ENCODE results near the gene PIK3C2G. TPM values are rescaled to one million over a fixed set of nuclear protein-coding genes. Genes with fewer than 3 reads are reported as not detected.
A peak's percentile ranks its signal among the peaks of the same experiment; 100 is the strongest.

Gene PIK3C2G
- total and polyA plus RNA-seq, 2 experiments from 2014 or later, result not detected

DNA sequence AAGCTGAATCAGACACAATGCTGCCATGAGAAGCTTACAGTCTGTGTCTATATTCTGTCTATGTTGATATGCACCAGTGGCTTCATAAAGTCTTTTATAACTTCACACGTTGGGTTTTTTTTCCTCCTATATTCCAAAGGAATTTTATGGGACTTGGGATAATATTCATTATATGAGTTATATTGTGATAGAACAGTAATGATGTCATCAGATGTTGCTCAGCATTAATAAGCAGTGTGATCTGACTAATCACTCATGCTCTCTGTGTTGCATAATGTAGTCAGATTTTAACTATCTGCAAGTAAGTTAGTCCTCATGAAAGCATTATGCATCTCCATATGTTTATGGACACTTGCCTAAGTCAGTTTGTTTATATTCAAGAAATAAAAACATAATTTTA lies 316.9 kb downstream of the PIK3C2G start:
- H3K4me2 ChIP-seq (ENCODE audit: unreplicated experiment), result peak overlapping the region; percentile 2
- WGBS, 2 experiments (ENCODE audit: low coverage in 1 of 2, low lambda C conversion rate in 2 of 2, missing lambda C conversion rate in 2 of 2), result 38 to 48% methylated on average over 1 of the region's 1 CpG
- no peak for TF ChIP-seq EZH2phosphoT487 (IDR thresholded peaks at IDR 0.05; ENCODE audit: insufficient read depth, low read depth)
- no peak for TF ChIP-seq EZH2 (IDR thresholded peaks at IDR 0.05; ENCODE audit: insufficient read depth, poor library complexity, severe bottlenecking)
- H3K4me3 ChIP-seq, result no peak overlapping the region
- no peaks in the 10 kb centered on the region for H4K20me1 ChIP-seq (ENCODE audit: insufficient read depth)
- H3K9ac ChIP-seq, result no peak overlapping the region
- no peak overlapping the region for H2AFZ ChIP-seq
- no peaks in the 10 kb centered on the region for H3K9me2 ChIP-seq (ENCODE audit: insufficient read depth)
- no peaks in the 10 kb centered on the region for H3K36me3 ChIP-seq (ENCODE audit: low read depth)
- in situ Hi-C loops (cut with MboI), result no loop called here
- DNase-seq, result peak; percentile 83
- H3F3A ChIP-seq (ENCODE audit: insufficient read depth), result peaks cover 17% of the 10 kb centered on the region
- no peaks in the 10 kb centered on the region for H3K79me2 ChIP-seq (ENCODE audit: insufficient read depth)
- H3K4me1 ChIP-seq (ENCODE audit: insufficient read depth), result peaks cover 25% of the 10 kb centered on the region
- no peak overlapping the region for H3K27ac ChIP-seq
- H3K9me3 ChIP-seq (ENCODE audit: low read depth), result no peaks in the 10 kb centered on the region
- H3K27me3 ChIP-seq (replicated peaks; ENCODE audit: insufficient read depth), result no peaks in the 10 kb centered on the region

- no peaks in the 10 kb centered on the region for H4K20me1 ChIP-seq (ENCODE audit: insufficient read depth)
- no peak overlapping the region for H3K4me2 ChIP-seq (ENCODE audit: unreplicated experiment)
- no peak overlapping the region for H3K27ac ChIP-seq
- DNase-seq, result peak; percentile 23
- WGBS, 2 experiments (ENCODE audit: low coverage in 1 of 2, low lambda C conversion rate in 2 of 2, missing lambda C conversion rate in 2 of 2), result 14 to 19% methylated on average over 3 of the region's 3 CpGs
- H3K36me3 ChIP-seq (ENCODE audit: low read depth), result no peaks in the 10 kb centered on the region
- peaks cover 25% of the 10 kb centered on the region for H3K4me1 ChIP-seq (ENCODE audit: insufficient read depth)
- H3K27me3 ChIP-seq (replicated peaks; ENCODE audit: insufficient read depth), result no peaks in the 10 kb centered on the region
- in situ Hi-C loops (cut with MboI), result no loop called here
- H3K79me2 ChIP-seq (ENCODE audit: insufficient read depth), result no peaks in the 10 kb centered on the region
- H3K9me3 ChIP-seq (ENCODE audit: low read depth), result no peaks in the 10 kb centered on the region
- H3K9ac ChIP-seq, result no peak overlapping the region
- TF ChIP-seq EZH2 (IDR thresholded peaks at IDR 0.05; ENCODE audit: insufficient read depth, poor library complexity, severe bottlenecking) (no peak), EZH2phosphoT487 (IDR thresholded peaks at IDR 0.05; ENCODE audit: insufficient read depth, low read depth) (no peak)
- H3K9me2 ChIP-seq (ENCODE audit: insufficient read depth), result no peaks in the 10 kb centered on the region
- H2AFZ ChIP-seq, result no peak overlapping the region
- H3F3A ChIP-seq (ENCODE audit: insufficient read depth), result peaks cover 17% of the 10 kb centered on the region
- no peak overlapping the region for H3K4me3 ChIP-seq
These were observed 319.0 kb downstream of the PIK3C2G start for GRCh38 chr12:18580291-18580690.

GRCh38 chr12:18580706-18581105 lies 319.4 kb downstream of the PIK3C2G start:
- Histone ChIP-seq H3K4me1 (ENCODE audit: insufficient read depth) (peaks cover 25% of the 10 kb centered on the region), H3K27me3 (replicated peaks; ENCODE audit: insufficient read depth) (no peaks in the 10 kb centered on the region), H3K9ac (no peak overlapping the region), H3K79me2 (ENCODE audit: insufficient read depth) (no peaks in the 10 kb centered on the region), H3K27ac (no peak overlapping the region), H3K9me3 (ENCODE audit: low read depth) (no peaks in the 10 kb centered on the region), H3K4me2 (ENCODE audit: unreplicated experiment) (no peak overlapping the region), H3K9me2 (ENCODE audit: insufficient read depth) (no peaks in the 10 kb centered on the region), H4K20me1 (ENCODE audit: insufficient read depth) (no peaks in the 10 kb centered on the region), H2AFZ (no peak overlapping the region), H3F3A (ENCODE audit: insufficient read depth) (peaks cover 17% of the 10 kb centered on the region), H3K4me3 (no peak overlapping the region), H3K36me3 (ENCODE audit: low read depth) (no peaks in the 10 kb centered on the region)
- in situ Hi-C loops (cut with MboI), result no loop called here
- TF ChIP-seq EZH2phosphoT487 (IDR thresholded peaks at IDR 0.05; ENCODE audit: insufficient read depth, low read depth) (no peak), EZH2 (IDR thresholded peaks at IDR 0.05; ENCODE audit: insufficient read depth, poor library complexity, severe bottlenecking) (no peak)
- WGBS, 2 experiments (ENCODE audit: low coverage in 1 of 2, low lambda C conversion rate in 2 of 2, missing lambda C conversion rate in 2 of 2), result 4 to 7% methylated on average over 2 of the region's 2 CpGs
- no peak for DNase-seq

- Histone ChIP-seq H4K20me1 (ENCODE audit: insufficient read depth) (no peaks in the 10 kb centered on the region), H3F3A (ENCODE audit: insufficient read depth) (peaks cover 12% of the 10 kb centered on the region), H3K79me2 (ENCODE audit: insufficient read depth) (no peaks in the 10 kb centered on the region), H3K27me3 (replicated peaks; ENCODE audit: insufficient read depth) (no peaks in the 10 kb centered on the region), H3K4me2 (ENCODE audit: unreplicated experiment) (no peak overlapping the region), H3K9ac (no peak overlapping the region), H3K4me1 (ENCODE audit: insufficient read depth) (peaks cover 18% of the 10 kb centered on the region), H3K9me3 (ENCODE audit: low read depth) (no peaks in the 10 kb centered on the region), H2AFZ (no peak overlapping the region), H3K27ac (no peak overlapping the region), H3K36me3 (ENCODE audit: low read depth) (no peaks in the 10 kb centered on the region), H3K9me2 (ENCODE audit: insufficient read depth) (no peaks in the 10 kb centered on the region), H3K4me3 (no peak overlapping the region)
- TF ChIP-seq EZH2phosphoT487 (IDR thresholded peaks at IDR 0.05; ENCODE audit: insufficient read depth, low read depth) (no peak), EZH2 (IDR thresholded peaks at IDR 0.05; ENCODE audit: insufficient read depth, poor library complexity, severe bottlenecking) (no peak)
- 54 to 55% methylated on average over 2 of the region's 2 CpGs for WGBS, 2 experiments (ENCODE audit: low coverage in 1 of 2, low lambda C conversion rate in 2 of 2, missing lambda C conversion rate in 2 of 2)
- in situ Hi-C loops (cut with MboI), result no loop called here
- DNase-seq, result no peak
These were observed 320.1 kb downstream of the PIK3C2G start for GRCh38 chr12:18581232-18581962.
